Cardiac septum (tissue), 1 donor: ENCODE results near the gene TBC1D8B. TPM values are rescaled to one million over a fixed set of nuclear protein-coding genes. Genes with fewer than 3 reads are reported as not detected.

ENCODE experiments used
- DNase-seq: peaks from one replicate; pipeline ENCODE4 v3.0.0-alpha.2; 2020; ENCODE audit warnings: low spot score
- intact Hi-C: fragments of 100-400 bp; cut with DNase I; formaldehyde crosslinking; loops from one replicate; pipeline ENCODE4 v1.14.0; 2022
- total RNA-seq: library from RNA; stranded (reverse); fragmentation: NEBNext Ultra II Directional; extraction: Animal tissue kit (Norgen Biotek cat#: 25700); gene quantifications from one replicate; pipeline ENCODE4 v1.2.1, GENCODE V29; 2021
- donor health status: DM: no; HTN: no; CAD: no.

The TBC1D8B gene
- total RNA-seq, 1 donor from 2014 or later = 2.5 TPM

- intact Hi-C loops = no loop called here
- no peak for DNase-seq
Measured at GRCh38 chrX:106894392-106894909, 92.0 kb downstream of the TBC1D8B start.

- intact Hi-C loops = loop anchor here (5.0 kb wide), 1 partner anchor 57 kb away; no protein-coding TSS in a partner anchor
- no peak for DNase-seq
Measured at GRCh38 chrX:106894978-106895452, 92.5 kb downstream of the TBC1D8B start.

GRCh38 chrX:106897259-106897658 is 94.8 kb downstream of the TBC1D8B start:
- DNase-seq = no peak
- intact Hi-C loops = loop anchor here (5.0 kb wide), 1 partner anchor 55 kb away; no protein-coding TSS in a partner anchor

- DNase-seq = no peak
- intact Hi-C loops = loop anchor here (5.0 kb wide), 1 partner anchor 54 kb away; no protein-coding TSS in a partner anchor
Measured at GRCh38 chrX:106898462-106898861, 96.0 kb downstream of the TBC1D8B start.

GRCh38 chrX:106899276-106899675 is 96.8 kb downstream of the TBC1D8B start:
- intact Hi-C loops = loop anchor here (5.0 kb wide), 1 partner anchor 53 kb away; no protein-coding TSS in a partner anchor
- no peak for DNase-seq

GRCh38 chrX:106899841-106900240 is 97.4 kb downstream of the TBC1D8B start:
- no peak for DNase-seq
- intact Hi-C loops = loop anchor here (5.0 kb wide), 1 partner anchor 52 kb away; no protein-coding TSS in a partner anchor

- DNase-seq = no peak
- intact Hi-C loops = no loop called here
Measured at GRCh38 chrX:106901341-106901740, 98.9 kb downstream of the TBC1D8B start.

GRCh38 chrX:106901781-106902219 is 99.3 kb downstream of the TBC1D8B start:
- intact Hi-C loops = no loop called here
- no peak for DNase-seq

GRCh38 chrX:106902684-106903083 is 100.2 kb downstream of the TBC1D8B start:
- DNase-seq = no peak
- intact Hi-C loops = no loop called here

GRCh38 chrX:106903291-106903824 is 100.9 kb downstream of the TBC1D8B start, which contains the start of gene RIPPLY1:
Gene RIPPLY1 (minus strand): TSS chrX:106903341. CDS start chrX:106903287, 54 bp downstream.
- intact Hi-C loops = no loop called here
- DNase-seq = no peak

- DNase-seq = no peak
- intact Hi-C loops = no loop called here
Measured at GRCh38 chrX:106903856-106904528, 101.5 kb downstream of the TBC1D8B start.

- DNase-seq = no peak
- intact Hi-C loops = no loop called here
Measured at GRCh38 chrX:106905064-106905708, 102.7 kb downstream of the TBC1D8B start.

GRCh38 chrX:106906361-106906760 is 103.9 kb downstream of the TBC1D8B start:
- intact Hi-C loops = no loop called here
- DNase-seq = no peak

GRCh38 chrX:106912864-106913263 is 110.4 kb downstream of the TBC1D8B start:
- DNase-seq = no peak
- intact Hi-C loops = no loop called here

- intact Hi-C loops = no loop called here
- no peak for DNase-seq
Measured at GRCh38 chrX:106917830-106918500, 115.5 kb downstream of the TBC1D8B start.

- intact Hi-C loops = no loop called here
- peak; percentile 57 for DNase-seq
Measured at GRCh38 chrX:106919932-106920452, 117.5 kb downstream of the TBC1D8B start, which contains the start of gene CLDN2. Gene CLDN2 (plus strand): TSS chrX:106920402. CDS start chrX:106928229, 7,827 bp downstream.

GRCh38 chrX:106921637-106922036 is 119.2 kb downstream of the TBC1D8B start:
- no peak for DNase-seq
- intact Hi-C loops = no loop called here
